WTC11 (cell line): ENCODE measurements around the gene TSPAN5. TPM values are rescaled to one million over a fixed set of nuclear protein-coding genes. Genes with fewer than 3 reads are reported as not detected.

Experiments
- ATAC-seq: fragments of 200-7000 bp; cut with Tn5 transposase; 2 replicates; pipeline ENCODE4 v1.10.0; 2021; ENCODE audit warnings: mild to moderate bottlenecking, moderate library complexity
- CTCF ChIA-PET: fragments of 300-600 bp; sonication (Branson Sonifier 250); formaldehyde crosslinking; loops from one replicate; lab custom pipeline; 2021; ENCODE audit warnings: antibody characterized with exemption; lab: Charles Lee
- POLR2A ChIA-PET: fragments of 350-600 bp; sonication (Branson Sonifier 250); formaldehyde crosslinking; loops from one replicate; lab custom pipeline; 2021; ENCODE audit warnings: antibody characterized with exemption; lab: Charles Lee
- DNase-seq: peaks from one replicate; pipeline ENCODE4 v3.0.0; 2021; ENCODE audit warnings: low spot score
- H3K27ac Mint-ChIP-seq: 2 replicates; pipeline ENCODE4 v1.8.0; 2021; ENCODE audit warnings: mixed read lengths
- H3K27me3 Mint-ChIP-seq: 2 replicates; pipeline ENCODE4 v1.8.0; 2021; ENCODE audit warnings: low read depth, mild to moderate bottlenecking, moderate library complexity, mixed read lengths
- H3K36me3 Mint-ChIP-seq: 2 replicates; pipeline ENCODE4 v1.8.0; 2021; ENCODE audit warnings: mixed read lengths
- H3K4me1 Mint-ChIP-seq: 2 replicates; pipeline ENCODE4 v1.8.0; 2022; ENCODE audit warnings: mixed read lengths
- H3K4me3 Mint-ChIP-seq: 2 replicates; pipeline ENCODE4 v1.8.0; 2021; ENCODE audit warnings: mild to moderate bottlenecking, moderate library complexity, mixed read lengths
- H3K9me3 Mint-ChIP-seq: 2 replicates; pipeline ENCODE4 v1.8.0; 2021; ENCODE audit warnings: mixed read lengths
- ATF2 ChIP-seq: sonication (generic); formaldehyde crosslinking; IDR thresholded peaks from 2 replicates; pipeline ENCODE4 v1.8.1; 2022; ENCODE audit warnings: low read depth, missing genetic modification reagents, borderline replicate concordance
- CTCF ChIP-seq: fragments of 200-600 bp; IDR thresholded peaks from 2 replicates; pipeline ENCODE4 v1.8.0; 2022; ENCODE audit warnings: antibody characterized with exemption
- EMX1 ChIP-seq: fragments of 250-450 bp; sonication (Bioruptor Pico); IDR thresholded peaks from 2 replicates; pipeline ENCODE4 v1.8.0; 2021; ENCODE audit warnings: mild to moderate bottlenecking
- ESRRA ChIP-seq: sonication (generic); formaldehyde crosslinking; IDR thresholded peaks from 2 replicates; pipeline ENCODE4 v1.8.1; 2022; ENCODE audit warnings: mild to moderate bottlenecking, missing genetic modification reagents, borderline replicate concordance
- ETV6 ChIP-seq: sonication (generic); formaldehyde crosslinking; IDR thresholded peaks from 2 replicates; pipeline ENCODE4 v1.8.1; 2022; ENCODE audit warnings: mild to moderate bottlenecking, missing genetic modification reagents
- FOXJ3 ChIP-seq: sonication (generic); formaldehyde crosslinking; IDR thresholded peaks from 2 replicates; pipeline ENCODE4 v1.9.0; 2021; ENCODE audit warnings: missing genetic modification reagents, mild to moderate bottlenecking, borderline replicate concordance
- IRF2 ChIP-seq: sonication (generic); formaldehyde crosslinking; IDR thresholded peaks from 2 replicates; pipeline ENCODE4 v1.8.0; 2022; ENCODE audit warnings: low read depth, missing genetic modification reagents, borderline replicate concordance
- MLX ChIP-seq: sonication (generic); formaldehyde crosslinking; IDR thresholded peaks from 2 replicates; pipeline ENCODE4 v1.8.1; 2023; ENCODE audit warnings: mild to moderate bottlenecking, missing genetic modification reagents, moderate library complexity
- NFATC4 ChIP-seq: fragments of 250-450 bp; sonication (Bioruptor Pico); IDR thresholded peaks from 2 replicates; pipeline ENCODE4 v1.9.0; 2021; ENCODE audit warnings: mild to moderate bottlenecking
- NFYB ChIP-seq: sonication (generic); formaldehyde crosslinking; conservative IDR thresholded peaks from 2 replicates; pipeline ENCODE4 v1.8.0; 2022; ENCODE audit warnings: low read depth, missing genetic modification reagents
- PRDM15 ChIP-seq: sonication (generic); formaldehyde crosslinking; IDR thresholded peaks from 2 replicates; pipeline ENCODE4 v1.8.0; 2022; ENCODE audit warnings: missing genetic modification reagents
- SMAD4 ChIP-seq: sonication (generic); formaldehyde crosslinking; IDR thresholded peaks from 2 replicates; pipeline ENCODE4 v1.8.0; 2022; ENCODE audit warnings: mild to moderate bottlenecking, missing genetic modification reagents
- TCF7 ChIP-seq: sonication (generic); formaldehyde crosslinking; IDR thresholded peaks from 2 replicates; pipeline ENCODE4 v1.8.0; 2022; ENCODE audit warnings: mild to moderate bottlenecking, low read depth, missing genetic modification reagents, moderate library complexity
- ZNF232 ChIP-seq: sonication (generic); formaldehyde crosslinking; IDR thresholded peaks from 2 replicates; pipeline ENCODE4 v1.8.0; 2022; ENCODE audit warnings: mild to moderate bottlenecking, missing genetic modification reagents
- ZNF317 ChIP-seq: sonication (generic); formaldehyde crosslinking; IDR thresholded peaks from 2 replicates; pipeline ENCODE4 v1.8.1; 2023; ENCODE audit warnings: low read depth, mild to moderate bottlenecking, moderate library complexity, missing genetic modification reagents, borderline replicate concordance
- ZNF423 ChIP-seq: fragments of 250-450 bp; sonication (Bioruptor Pico); IDR thresholded peaks from 2 replicates; pipeline ENCODE4 v2.1.2; 2022; ENCODE audit warnings: mild to moderate bottlenecking, moderate library complexity
- total RNA-seq: library from RNA; stranded (reverse); gene quantifications from 3 replicates; pipeline ENCODE4 v1.2.3, GENCODE V29; 2021
- TF ChIP-seq, protein P1 (sequence below): sonication (generic); formaldehyde crosslinking; IDR thresholded peaks from 2 replicates; pipeline ENCODE4 v1.8.0; 2023; ENCODE audit warnings: mild to moderate bottlenecking, missing genetic modification reagents
- TF ChIP-seq, protein P2 (sequence below): sonication (generic); formaldehyde crosslinking; IDR thresholded peaks from 2 replicates; pipeline ENCODE4 v1.8.1; 2023; ENCODE audit warnings: mild to moderate bottlenecking, missing genetic modification reagents

The TSPAN5 gene
- total RNA-seq, 1 experiment from 2014 or later: 22.7 TPM

DNA sequence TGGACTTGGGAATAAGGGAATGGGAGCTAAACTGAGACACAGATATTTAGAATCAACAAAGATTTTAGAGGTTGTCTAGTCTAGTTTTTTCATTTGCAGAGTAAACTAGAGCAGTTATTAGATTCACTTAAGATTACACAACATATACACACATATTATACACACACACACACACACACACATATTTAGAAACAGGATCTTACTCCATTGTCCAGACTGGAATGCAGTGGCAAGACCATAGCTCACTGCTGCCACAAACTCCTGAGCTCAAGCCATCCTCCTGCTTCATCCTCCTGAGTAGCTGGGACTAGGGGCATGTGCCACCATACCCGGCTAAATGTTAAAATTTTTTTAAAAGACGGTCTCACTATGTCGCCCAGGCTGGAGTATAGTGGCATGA lies 127.8 kb downstream of the TSPAN5 start (continued):
- TF ChIP-seq ATF2 (no peak), ZNF232 (no peak), ETV6 (no peak)

GRCh38 chr4:98529970-98530569 lies 128.3 kb downstream of the TSPAN5 start:
- ChIA-PET CTCF (interaction anchor here (1.2 kb wide), 1 partner anchor 101 kb away, joined by 4 read pairs; no protein-coding TSS in a partner anchor), POLR2A (no interaction called here)
- H3K9me3 Mint-ChIP-seq: peaks cover 6% of the 10 kb centered on the region
- no peaks in the 10 kb centered on the region for H3K27me3 Mint-ChIP-seq
- H3K4me1 Mint-ChIP-seq: peaks cover 9% of the 10 kb centered on the region
- DNase-seq: no peak
- H3K4me3 Mint-ChIP-seq: no peak overlapping the region
- no peak for TF ChIP-seq IRF2 (CRISPR knock-in tag)
- no peak for TF ChIP-seq CTCF
- no peak for TF ChIP-seq MLX (CRISPR knock-in tag)
- TF ChIP-seq PRDM15 (CRISPR knock-in tag): no peak
- TF ChIP-seq ETV6: no peak
- no peak for TF ChIP-seq ZNF423 (CRISPR knock-in tag)
- TF ChIP-seq TCF7 (CRISPR knock-in tag): no peak
- no peak for TF ChIP-seq EMX1 (CRISPR knock-in tag)
- no peak for TF ChIP-seq NFATC4 (CRISPR knock-in tag)
- TF ChIP-seq, protein P1, sequence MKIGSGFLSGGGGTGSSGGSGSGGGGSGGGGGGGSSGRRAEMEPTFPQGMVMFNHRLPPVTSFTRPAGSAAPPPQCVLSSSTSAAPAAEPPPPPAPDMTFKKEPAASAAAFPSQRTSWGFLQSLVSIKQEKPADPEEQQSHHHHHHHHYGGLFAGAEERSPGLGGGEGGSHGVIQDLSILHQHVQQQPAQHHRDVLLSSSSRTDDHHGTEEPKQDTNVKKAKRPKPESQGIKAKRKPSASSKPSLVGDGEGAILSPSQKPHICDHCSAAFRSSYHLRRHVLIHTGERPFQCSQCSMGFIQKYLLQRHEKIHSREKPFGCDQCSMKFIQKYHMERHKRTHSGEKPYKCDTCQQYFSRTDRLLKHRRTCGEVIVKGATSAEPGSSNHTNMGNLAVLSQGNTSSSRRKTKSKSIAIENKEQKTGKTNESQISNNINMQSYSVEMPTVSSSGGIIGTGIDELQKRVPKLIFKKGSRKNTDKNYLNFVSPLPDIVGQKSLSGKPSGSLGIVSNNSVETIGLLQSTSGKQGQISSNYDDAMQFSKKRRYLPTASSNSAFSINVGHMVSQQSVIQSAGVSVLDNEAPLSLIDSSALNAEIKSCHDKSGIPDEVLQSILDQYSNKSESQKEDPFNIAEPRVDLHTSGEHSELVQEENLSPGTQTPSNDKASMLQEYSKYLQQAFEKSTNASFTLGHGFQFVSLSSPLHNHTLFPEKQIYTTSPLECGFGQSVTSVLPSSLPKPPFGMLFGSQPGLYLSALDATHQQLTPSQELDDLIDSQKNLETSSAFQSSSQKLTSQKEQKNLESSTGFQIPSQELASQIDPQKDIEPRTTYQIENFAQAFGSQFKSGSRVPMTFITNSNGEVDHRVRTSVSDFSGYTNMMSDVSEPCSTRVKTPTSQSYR (CRISPR knock-in tag): no peak
- TF ChIP-seq NFYB (CRISPR knock-in tag): no peak
- TF ChIP-seq ZNF317: no peak
- no peak for TF ChIP-seq FOXJ3
- no peak for TF ChIP-seq SMAD4 (CRISPR knock-in tag)
- TF ChIP-seq, protein P2, sequence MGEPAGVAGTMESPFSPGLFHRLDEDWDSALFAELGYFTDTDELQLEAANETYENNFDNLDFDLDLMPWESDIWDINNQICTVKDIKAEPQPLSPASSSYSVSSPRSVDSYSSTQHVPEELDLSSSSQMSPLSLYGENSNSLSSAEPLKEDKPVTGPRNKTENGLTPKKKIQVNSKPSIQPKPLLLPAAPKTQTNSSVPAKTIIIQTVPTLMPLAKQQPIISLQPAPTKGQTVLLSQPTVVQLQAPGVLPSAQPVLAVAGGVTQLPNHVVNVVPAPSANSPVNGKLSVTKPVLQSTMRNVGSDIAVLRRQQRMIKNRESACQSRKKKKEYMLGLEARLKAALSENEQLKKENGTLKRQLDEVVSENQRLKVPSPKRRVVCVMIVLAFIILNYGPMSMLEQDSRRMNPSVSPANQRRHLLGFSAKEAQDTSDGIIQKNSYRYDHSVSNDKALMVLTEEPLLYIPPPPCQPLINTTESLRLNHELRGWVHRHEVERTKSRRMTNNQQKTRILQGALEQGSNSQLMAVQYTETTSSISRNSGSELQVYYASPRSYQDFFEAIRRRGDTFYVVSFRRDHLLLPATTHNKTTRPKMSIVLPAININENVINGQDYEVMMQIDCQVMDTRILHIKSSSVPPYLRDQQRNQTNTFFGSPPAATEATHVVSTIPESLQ (CRISPR knock-in tag): no peak
- TF ChIP-seq ESRRA (CRISPR knock-in tag): no peak
- TF ChIP-seq, all 79 proteins: peak for 0
- no peak overlapping the region for H3K27ac Mint-ChIP-seq
- ATAC-seq: no peak
- H3K36me3 Mint-ChIP-seq: no peaks in the 10 kb centered on the region
